GM21447 (cell line): ENCODE results near the gene RBM20.

Experiments used
- ATAC-seq: cut with Tn5 transposase; IDR thresholded peaks from one replicate; pipeline ENCODE4 v1.9.1; 2021; ENCODE audit not compliant: unreplicated experiment

RBM20 gene

GRCh38 chr10:110671788-110672579, 27.8 kb downstream of the RBM20 start:
- peak; percentile 99 for ATAC-seq

GRCh38 chr10:110672580-110672919, 28.4 kb downstream of the RBM20 start:
- ATAC-seq: peak; percentile 30

GRCh38 chr10:110676016-110676415, 31.9 kb downstream of the RBM20 start:
- ATAC-seq: no peak

GRCh38 chr10:110679486-110680272, 35.5 kb downstream of the RBM20 start:
- ATAC-seq: no peak

GRCh38 chr10:110680273-110681020, 36.3 kb downstream of the RBM20 start:
- no peak for ATAC-seq

GRCh38 chr10:110681023-110681681, 37.0 kb downstream of the RBM20 start:
- no peak for ATAC-seq

GRCh38 chr10:110682348-110682747, 38.2 kb downstream of the RBM20 start:
- no peak for ATAC-seq

GRCh38 chr10:110684800-110685446, 40.8 kb downstream of the RBM20 start:
- ATAC-seq: no peak

- no peak for ATAC-seq
These were observed 41.9 kb downstream of the RBM20 start for GRCh38 chr10:110686047-110686446.

GRCh38 chr10:110686949-110687348, 42.8 kb downstream of the RBM20 start:
- no peak for ATAC-seq

- no peak for ATAC-seq
These were observed 43.3 kb downstream of the RBM20 start for GRCh38 chr10:110687400-110687799.

- no peak for ATAC-seq
These were observed 47.0 kb downstream of the RBM20 start for GRCh38 chr10:110691139-110691538.

GRCh38 chr10:110694263-110694662, 50.1 kb downstream of the RBM20 start:
- no peak for ATAC-seq

GRCh38 chr10:110694820-110695538, 50.8 kb downstream of the RBM20 start:
- no peak for ATAC-seq

GRCh38 chr10:110695539-110695886, 51.4 kb downstream of the RBM20 start:
- ATAC-seq: no peak

GRCh38 chr10:110696436-110696835, 52.3 kb downstream of the RBM20 start:
- ATAC-seq: no peak

- ATAC-seq: no peak
These were observed 54.2 kb downstream of the RBM20 start for GRCh38 chr10:110698340-110698739.

- no peak for ATAC-seq
These were observed 54.7 kb downstream of the RBM20 start for GRCh38 chr10:110698782-110699201.

- ATAC-seq: no peak
These were observed 55.8 kb downstream of the RBM20 start for GRCh38 chr10:110699859-110700468.
